HepG2 (cell line): ENCODE results near the gene MED12L. TPM values are rescaled to one million over a fixed set of nuclear protein-coding genes. Genes with fewer than 3 reads are reported as not detected.

Experiments used
- ATAC-seq: fragments of 200-7000 bp; cut with Tn5 transposase; 3 replicates; pipeline ENCODE4 v1.9.1; 2020; ENCODE audit warnings: mild to moderate bottlenecking, moderate library complexity
- BruUV-seq: library from RNA; stranded (reverse); fragments of 400-500 nt; replicated peaks from 2 replicates; lab custom pipeline; 2021; lab: Mats Ljungman, UMichigan
- CTCF ChIA-PET: fragments of 300-600 bp; formaldehyde crosslinking; extraction: SDS; loops from one replicate; lab custom pipeline; 2021; ENCODE audit warnings: low total read pairs, inconsistent platforms, low intra/inter-chr PET ratio; lab: Yijun Ruan, JAX
- POLR2A ChIA-PET: fragments of 350-600 bp; sonication (Branson Sonifier 250); formaldehyde crosslinking; loops from one replicate; lab custom pipeline; 2020; ENCODE audit warnings: antibody characterized with exemption, inconsistent platforms; lab: Yijun Ruan, JAX
- DNase-seq: peaks from one replicate; pipeline ENCODE4 v3.0.0-alpha.2; 2015; ENCODE audit warnings: low spot score
- FAIRE-seq: peaks from 3 replicates; lab custom pipeline; 2011; peaks lifted over from hg19 to GRCh38; lab: Jason Lieb, UNC
- H2AFZ ChIP-seq: one replicate; pipeline ENCODE4 v1.6.1; 2011; ENCODE audit warnings: low read length, inconsistent platforms
- H3K27ac ChIP-seq: fragments of 300-600 bp; 3 replicates; pipeline ENCODE4 v1.8.0; 2011; ENCODE audit warnings: mixed run types, mild to moderate bottlenecking, mixed read lengths, low read length, inconsistent platforms; ENCODE audit not compliant: insufficient read depth; ENCODE audit errors: extremely low read length
- H3K27me3 ChIP-seq, 2 experiments: fragments of 200-600 bp in 1 of 2; 2 replicates in 1 of 2; 3 replicates in 1 of 2; pipeline versions ENCODE4 v1.6.0 to v1.8.0; 2011; ENCODE audit warnings: low read length in 2 of 2, mild to moderate bottlenecking in 2 of 2, moderate library complexity in 2 of 2, inconsistent platforms in 1 of 2; ENCODE audit not compliant: insufficient read depth in 2 of 2, control insufficient read depth in 1 of 2
- H3K36me3 ChIP-seq, 2 experiments: fragments of 200-600 bp in 1 of 2; replicated peaks in 1 of 2; 2 replicates in 1 of 2; 3 replicates in 1 of 2; pipeline versions ENCODE4 v1.5.1 to v1.8.0; 2011; ENCODE audit warnings: low read length in 2 of 2, inconsistent platforms in 1 of 2; ENCODE audit not compliant: insufficient read depth in 2 of 2, control insufficient read depth in 1 of 2
- H3K4me1 ChIP-seq: 2 replicates; pipeline ENCODE4 v1.5.1; 2012; ENCODE audit warnings: low read length, inconsistent platforms; ENCODE audit not compliant: insufficient read depth
- H3K4me2 ChIP-seq: 2 replicates; pipeline ENCODE4 v1.6.0; 2011; ENCODE audit warnings: low read depth, low read length, inconsistent platforms
- H3K4me3 ChIP-seq, 3 experiments: fragments of 200-600 bp in 1 of 3; sonication (generic), shearing (Covaris generic) in 1 of 3; replicated peaks in 1 of 3; 2 replicates each; pipeline ENCODE4 v1.5.1; 2011 to 2016; ENCODE audit warnings: low read length in 3 of 3, inconsistent platforms in 2 of 3, low read depth in 2 of 3, mild to moderate bottlenecking in 2 of 3, control low read depth in 1 of 3, mixed read lengths in 1 of 3; ENCODE audit not compliant: insufficient read depth in 1 of 3
- H3K79me2 ChIP-seq: one replicate; pipeline ENCODE4 v1.6.1; 2011; ENCODE audit warnings: low read length, inconsistent platforms; ENCODE audit not compliant: insufficient read depth
- H3K9ac ChIP-seq: 2 replicates; pipeline ENCODE4 v1.6.0; 2011; ENCODE audit warnings: mild to moderate bottlenecking, low read depth, low read length, inconsistent platforms; ENCODE audit not compliant: insufficient read depth
- H3K9me3 ChIP-seq: 2 replicates; pipeline ENCODE4 v1.5.1; 2012; ENCODE audit warnings: mild to moderate bottlenecking, low read length
- H4K20me1 ChIP-seq: 2 replicates; pipeline ENCODE4 v1.6.0; 2011; ENCODE audit warnings: inconsistent platforms, mild to moderate bottlenecking, low read length, moderate library complexity; ENCODE audit not compliant: insufficient read depth
- JUND ChIP-seq: sonication (generic); formaldehyde crosslinking; IDR thresholded peaks from 2 replicates; pipeline ENCODE4 v1.8.0; 2022; ENCODE audit warnings: mild to moderate bottlenecking, missing genetic modification reagents
- RARA ChIP-seq: IDR thresholded peaks from 2 replicates; pipeline ENCODE4 v1.6.1; 2016; ENCODE audit warnings: missing genetic modification reagents, missing compliant biosample characterization
- RBM39 ChIP-seq: fragments of 200-400 bp; formaldehyde crosslinking; IDR thresholded peaks from one replicate; pipeline ENCODE4 v1.6.1; 2018; ENCODE audit warnings: antibody characterized with exemption, mild to moderate bottlenecking, low read depth, low read length; ENCODE audit not compliant: poor library complexity, severe bottlenecking
- REXO4 ChIP-seq: sonication (generic); formaldehyde crosslinking; IDR thresholded peaks from 2 replicates; pipeline ENCODE4 v1.8.0; 2022; ENCODE audit warnings: missing genetic modification reagents, mild to moderate bottlenecking, borderline replicate concordance
- TSC22D2 ChIP-seq: sonication (generic); formaldehyde crosslinking; IDR thresholded peaks from 2 replicates; pipeline ENCODE4 v1.5.1; 2020; ENCODE audit warnings: missing genetic modification reagents, mild to moderate bottlenecking, borderline replicate concordance
- ZNF33B ChIP-seq: sonication (generic); formaldehyde crosslinking; IDR thresholded peaks from 2 replicates; pipeline ENCODE4 v1.5.1; 2020; ENCODE audit warnings: mild to moderate bottlenecking, missing genetic modification reagents
- ZNF615 ChIP-seq: sonication (generic); formaldehyde crosslinking; IDR thresholded peaks from 2 replicates; pipeline ENCODE4 v1.5.0; 2020; ENCODE audit warnings: mild to moderate bottlenecking, missing genetic modification reagents, borderline replicate concordance
- ZNF790 ChIP-seq: sonication (generic); formaldehyde crosslinking; IDR thresholded peaks from 2 replicates; pipeline ENCODE4 v1.8.0; 2022; ENCODE audit warnings: missing genetic modification reagents, mild to moderate bottlenecking, borderline replicate concordance
- WGBS: methylation state at CpG from one replicate; pipeline ENCODE4 v1.1.6; 2017; ENCODE audit warnings: low lambda C conversion rate; 5-methylcytosine and 5-hydroxymethylcytosine counted together
- in situ Hi-C: cut with HindIII; loops from 2 replicates; pipeline ENCODE4 v1.10.0; 2017; ENCODE audit warnings: low pct_unique_long_range_greater_than_20kb; ENCODE audit not compliant: extremely low pct_ligation_motif_present
- intact Hi-C: fragments of 100-400 bp; cut with micrococcal nuclease; formaldehyde crosslinking; loops from one replicate; pipeline ENCODE4 v1.10.0; 2022; ENCODE audit not compliant: unreplicated experiment
- polyA plus RNA-seq, 8 experiments: library from polyadenylated mRNA; depleted of rRNA in 3 of 8; stranded (reverse) in 7 of 8; unstranded in 1 of 8; fragments of >200 nt; fragmentation: Illumina TruSeq in 4 of 8; extraction: Trizol in 4 of 8; gene quantifications; 2 replicates each; pipeline versions ENCODE4 v1.2.1 to v1.2.3, GENCODE V29; 2011 to 2016; ENCODE audit warnings: low read depth in 4 of 8, missing spikeins in 1 of 8, mixed read lengths in 1 of 8; ENCODE audit not compliant: insufficient read depth in 1 of 8
- total RNA-seq, 5 experiments: library from RNA; depleted of rRNA; stranded (reverse); fragments of >200 nt; fragmentation: Illumina TruSeq; extraction: Trizol; gene quantifications; 2 replicates each; pipeline ENCODE4 v1.2.3, GENCODE V29; 2016; ENCODE audit warnings: low read depth in 1 of 5
- TF ChIP-seq, protein P1 (sequence below): sonication (generic); formaldehyde crosslinking; IDR thresholded peaks from 2 replicates; pipeline ENCODE4 v1.4.0; 2020; ENCODE audit warnings: missing genetic modification reagents, mild to moderate bottlenecking, borderline replicate concordance
- TF ChIP-seq, protein P2 (sequence below): sonication (generic); formaldehyde crosslinking; IDR thresholded peaks from 2 replicates; pipeline ENCODE4 v1.9.0; 2022; ENCODE audit warnings: low read depth, missing genetic modification reagents

The MED12L gene
- total and polyA plus RNA-seq, 2 of the 13 experiments (the other 11 are each of a cell fraction or from before 2014, with no cell fraction given): 0.07 to 0.64 TPM

DNA sequence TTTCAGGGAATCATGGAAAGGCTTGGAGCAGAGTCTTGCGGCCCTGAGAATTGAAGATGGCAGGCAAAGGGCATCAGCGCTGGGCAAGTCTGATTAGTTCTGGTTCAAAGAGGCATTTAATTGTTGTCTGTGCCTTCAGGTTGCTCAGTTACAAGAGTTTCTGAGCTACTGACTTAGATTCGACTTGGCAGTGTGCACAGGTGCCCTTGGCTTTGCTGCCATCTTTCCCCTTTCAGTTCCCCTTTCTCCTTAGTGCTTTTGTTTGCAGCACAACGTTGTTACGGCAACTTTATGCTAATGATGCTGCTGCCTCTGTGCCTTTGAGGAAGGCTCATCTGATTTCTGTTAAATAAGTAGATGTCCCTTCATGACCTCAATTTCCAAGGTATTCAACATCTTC lies 180.4 kb downstream of the MED12L start (continued):
- TF ChIP-seq, protein P1, sequence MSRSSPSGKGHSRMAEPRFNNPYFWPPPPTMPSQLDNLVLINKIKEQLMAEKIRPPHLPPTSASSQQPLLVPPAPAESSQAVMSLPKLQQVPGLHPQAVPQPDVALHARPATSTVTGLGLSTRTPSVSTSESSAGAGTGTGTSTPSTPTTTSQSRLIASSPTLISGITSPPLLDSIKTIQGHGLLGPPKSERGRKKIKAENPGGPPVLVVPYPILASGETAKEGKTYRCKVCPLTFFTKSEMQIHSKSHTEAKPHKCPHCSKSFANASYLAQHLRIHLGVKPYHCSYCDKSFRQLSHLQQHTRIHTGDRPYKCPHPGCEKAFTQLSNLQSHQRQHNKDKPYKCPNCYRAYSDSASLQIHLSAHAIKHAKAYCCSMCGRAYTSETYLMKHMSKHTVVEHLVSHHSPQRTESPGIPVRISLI (CRISPR knock-in tag): no peak
- no peak for TF ChIP-seq ZNF615 (CRISPR knock-in tag)
- no peak for TF ChIP-seq RARA
- TF ChIP-seq RBM39: no peak

DNA sequence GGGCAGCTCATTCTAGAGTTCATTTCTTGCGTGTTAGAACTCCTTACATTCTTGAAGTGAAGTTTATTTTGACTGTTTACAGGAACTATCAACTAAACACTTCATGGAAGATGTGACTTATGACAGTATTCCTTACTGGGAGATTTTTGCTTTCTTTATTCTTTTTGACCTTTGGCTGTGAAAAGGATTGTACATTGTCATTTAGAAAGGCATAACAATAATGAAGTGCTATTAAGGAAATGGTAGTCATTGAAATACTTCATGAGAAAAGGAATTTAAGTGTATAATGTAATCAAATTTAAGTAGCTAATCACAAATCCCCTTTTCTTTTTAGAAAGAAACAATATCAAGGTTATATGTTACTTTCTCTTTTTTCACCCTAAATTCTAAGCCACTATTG lies 181.6 kb downstream of the MED12L start:
- intact Hi-C loops (no loop called here), in situ Hi-C loops (no loop called here)
- no TSS peak for BruUV-seq
- Histone ChIP-seq H4K20me1 (no peaks in the 10 kb centered on the region), H3K27ac (no peak overlapping the region), H3K9me3 (no peaks in the 10 kb centered on the region), H3K36me3 (no peaks in the 10 kb centered on the region), H3K4me3 (no peak overlapping the region), H2AFZ (no peak overlapping the region), H3K4me1 (no peaks in the 10 kb centered on the region), H3K4me2 (no peak overlapping the region), H3K79me2 (no peaks in the 10 kb centered on the region), H3K27me3 (no peaks in the 10 kb centered on the region; a peak in 1 of 5 replicates), H3K9ac (no peak overlapping the region)
- TF ChIP-seq REXO4 (no peak), ZNF790 (CRISPR knock-in tag) (no peak), ZNF33B (CRISPR knock-in tag) (no peak), TSC22D2 (no peak), JUND (CRISPR knock-in tag) (no peak)
- TF ChIP-seq, protein P2, sequence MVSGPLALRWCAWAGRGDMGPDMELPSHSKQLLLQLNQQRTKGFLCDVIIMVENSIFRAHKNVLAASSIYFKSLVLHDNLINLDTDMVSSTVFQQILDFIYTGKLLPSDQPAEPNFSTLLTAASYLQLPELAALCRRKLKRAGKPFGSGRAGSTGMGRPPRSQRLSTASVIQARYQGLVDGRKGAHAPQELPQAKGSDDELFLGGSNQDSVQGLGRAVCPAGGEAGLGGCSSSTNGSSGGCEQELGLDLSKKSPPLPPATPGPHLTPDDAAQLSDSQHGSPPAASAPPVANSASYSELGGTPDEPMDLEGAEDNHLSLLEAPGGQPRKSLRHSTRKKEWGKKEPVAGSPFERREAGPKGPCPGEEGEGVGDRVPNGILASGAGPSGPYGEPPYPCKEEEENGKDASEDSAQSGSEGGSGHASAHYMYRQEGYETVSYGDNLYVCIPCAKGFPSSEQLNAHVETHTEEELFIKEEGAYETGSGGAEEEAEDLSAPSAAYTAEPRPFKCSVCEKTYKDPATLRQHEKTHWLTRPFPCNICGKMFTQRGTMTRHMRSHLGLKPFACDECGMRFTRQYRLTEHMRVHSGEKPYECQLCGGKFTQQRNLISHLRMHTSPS (CRISPR knock-in tag): no peak
- POLR2A ChIA-PET: no interaction called here
- no peak for FAIRE-seq
- ATAC-seq: no peak
- CTCF ChIA-PET: no interaction called here
- 31% methylated on average over 1 of the region's 1 CpG for WGBS
- no peak for DNase-seq
